WTC11 (cell line): ENCODE measurements around the gene TOGARAM2. TPM values are rescaled to one million over a fixed set of nuclear protein-coding genes. Genes with fewer than 3 reads are reported as not detected.

Source experiments
- ATAC-seq: fragments of 200-7000 bp; cut with Tn5 transposase; 2 replicates; pipeline ENCODE4 v1.10.0; 2021; ENCODE audit warnings: mild to moderate bottlenecking, moderate library complexity
- CTCF ChIA-PET: fragments of 300-600 bp; sonication (Branson Sonifier 250); formaldehyde crosslinking; loops from one replicate; lab custom pipeline; 2021; ENCODE audit warnings: antibody characterized with exemption; lab: Charles Lee
- POLR2A ChIA-PET: fragments of 350-600 bp; sonication (Branson Sonifier 250); formaldehyde crosslinking; loops from one replicate; lab custom pipeline; 2021; ENCODE audit warnings: antibody characterized with exemption; lab: Charles Lee
- DNase-seq: peaks from one replicate; pipeline ENCODE4 v3.0.0; 2021; ENCODE audit warnings: low spot score
- H3K27ac Mint-ChIP-seq: 2 replicates; pipeline ENCODE4 v1.8.0; 2021; ENCODE audit warnings: mixed read lengths
- H3K27me3 Mint-ChIP-seq: 2 replicates; pipeline ENCODE4 v1.8.0; 2021; ENCODE audit warnings: low read depth, mild to moderate bottlenecking, moderate library complexity, mixed read lengths
- H3K36me3 Mint-ChIP-seq: 2 replicates; pipeline ENCODE4 v1.8.0; 2021; ENCODE audit warnings: mixed read lengths
- H3K4me1 Mint-ChIP-seq: 2 replicates; pipeline ENCODE4 v1.8.0; 2022; ENCODE audit warnings: mixed read lengths
- H3K4me3 Mint-ChIP-seq: 2 replicates; pipeline ENCODE4 v1.8.0; 2021; ENCODE audit warnings: mild to moderate bottlenecking, moderate library complexity, mixed read lengths
- H3K9me3 Mint-ChIP-seq: 2 replicates; pipeline ENCODE4 v1.8.0; 2021; ENCODE audit warnings: mixed read lengths
- ARID4B ChIP-seq: sonication (generic); formaldehyde crosslinking; IDR thresholded peaks from 2 replicates; pipeline ENCODE4 v1.8.0; 2023; ENCODE audit warnings: missing genetic modification reagents, mild to moderate bottlenecking, borderline replicate concordance
- CDX4 ChIP-seq: fragments of 250-450 bp; sonication (Bioruptor Pico); IDR thresholded peaks from 2 replicates; pipeline ENCODE4 v1.9.0; 2021; ENCODE audit warnings: moderate library complexity, mild to moderate bottlenecking, inconsistent platforms, borderline replicate concordance
- CTCF ChIP-seq: fragments of 200-600 bp; IDR thresholded peaks from 2 replicates; pipeline ENCODE4 v1.8.0; 2022; ENCODE audit warnings: antibody characterized with exemption
- ETV6 ChIP-seq: sonication (generic); formaldehyde crosslinking; IDR thresholded peaks from 2 replicates; pipeline ENCODE4 v1.8.1; 2022; ENCODE audit warnings: mild to moderate bottlenecking, missing genetic modification reagents
- GTF2I ChIP-seq: fragments of 250-450 bp; sonication (Bioruptor Pico); conservative IDR thresholded peaks from 2 replicates; pipeline ENCODE4 v1.4.0; 2021; ENCODE audit warnings: mild to moderate bottlenecking
- KAT7 ChIP-seq: sonication (generic); formaldehyde crosslinking; IDR thresholded peaks from 2 replicates; pipeline ENCODE4 v1.8.1; 2023; ENCODE audit warnings: missing genetic modification reagents, mild to moderate bottlenecking, borderline replicate concordance
- MXD4 ChIP-seq: fragments of 250-450 bp; sonication (Bioruptor Pico); IDR thresholded peaks from 2 replicates; pipeline ENCODE4 v1.8.0; 2021; ENCODE audit warnings: mild to moderate bottlenecking, moderate library complexity, borderline replicate concordance
- OVOL2 ChIP-seq: fragments of 250-450 bp; sonication (Bioruptor Pico); IDR thresholded peaks from 2 replicates; pipeline ENCODE4 v1.9.0; 2021; ENCODE audit warnings: mild to moderate bottlenecking, borderline replicate concordance
- SMAD3 ChIP-seq: sonication (generic); formaldehyde crosslinking; IDR thresholded peaks from 2 replicates; pipeline ENCODE4 v1.8.0; 2022; ENCODE audit warnings: missing genetic modification reagents, mild to moderate bottlenecking, borderline replicate concordance
- ZNF121 ChIP-seq: sonication (generic); formaldehyde crosslinking; IDR thresholded peaks from 2 replicates; pipeline ENCODE4 v1.8.0; 2023; ENCODE audit warnings: missing genetic modification reagents
- ZNF425 ChIP-seq: fragments of 250-450 bp; sonication (Bioruptor Pico); conservative IDR thresholded peaks from 2 replicates; pipeline ENCODE4 v1.9.0; 2021; ENCODE audit warnings: mild to moderate bottlenecking
- total RNA-seq: library from RNA; stranded (reverse); gene quantifications from 3 replicates; pipeline ENCODE4 v1.2.3, GENCODE V29; 2021
- TF ChIP-seq, protein P1 (sequence below): sonication (generic); formaldehyde crosslinking; IDR thresholded peaks from 2 replicates; pipeline ENCODE4 v1.8.1; 2023; ENCODE audit warnings: mild to moderate bottlenecking, missing genetic modification reagents
- TF ChIP-seq, protein P2 (sequence below): sonication (generic); formaldehyde crosslinking; IDR thresholded peaks from 2 replicates; pipeline ENCODE4 v1.8.0; 2022; ENCODE audit warnings: mild to moderate bottlenecking, missing genetic modification reagents
- TF ChIP-seq, protein P3 (sequence below): sonication (generic); formaldehyde crosslinking; IDR thresholded peaks from 2 replicates; pipeline ENCODE4 v1.8.1; 2023; ENCODE audit warnings: mild to moderate bottlenecking, missing genetic modification reagents, borderline replicate concordance
- TF ChIP-seq, protein P4 (sequence below): sonication (generic); formaldehyde crosslinking; IDR thresholded peaks from 2 replicates; pipeline ENCODE4 v1.8.0; 2023; ENCODE audit warnings: missing genetic modification reagents

TOGARAM2 gene
- total RNA-seq, 1 experiment from 2014 or later = 1.0 TPM

DNA sequence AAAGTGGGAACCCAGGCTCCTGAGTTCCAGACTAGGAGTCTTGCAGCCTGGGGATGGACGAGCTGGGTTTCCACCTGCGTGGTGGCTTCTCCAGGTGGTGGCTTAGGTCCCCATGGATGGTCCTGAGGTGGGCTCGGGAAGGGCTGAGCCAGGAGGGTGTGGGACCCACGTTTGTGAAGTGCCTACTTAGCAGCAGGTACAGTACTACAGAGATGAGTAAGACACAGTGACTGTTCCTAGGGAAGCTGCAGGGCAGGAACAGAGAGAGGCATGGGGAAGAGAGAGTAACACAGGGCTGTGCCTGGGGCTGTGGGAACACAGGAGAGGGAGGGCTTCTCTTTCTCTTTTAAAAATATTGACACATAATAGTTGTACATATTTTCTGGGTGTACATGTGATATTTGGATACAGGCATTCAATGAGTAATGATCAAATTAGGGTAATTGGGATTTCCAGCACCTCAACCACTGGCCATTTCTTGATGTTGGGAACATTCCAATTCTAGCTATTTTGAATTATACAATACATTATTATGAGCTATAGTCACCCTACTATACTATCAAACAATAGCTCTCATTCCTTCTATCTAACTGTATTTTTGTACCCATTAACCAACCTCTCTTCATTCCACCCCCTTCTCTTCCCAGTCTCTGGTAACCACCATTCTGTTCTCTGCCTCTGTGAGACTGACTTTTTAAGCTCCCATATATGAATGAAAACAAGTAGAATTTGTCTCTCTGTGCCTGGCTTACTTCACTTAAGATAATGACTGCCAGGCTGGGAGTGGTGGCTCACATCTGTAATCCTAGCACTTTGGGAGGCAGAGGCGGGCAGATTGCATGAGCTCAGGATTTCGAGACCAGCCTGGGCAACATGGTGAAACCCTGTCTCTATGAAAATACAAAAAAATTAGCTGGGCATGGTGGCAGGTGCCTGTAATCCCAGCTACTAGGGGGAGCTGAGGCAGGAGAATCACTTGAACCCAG, 15.0 kb downstream of the TOGARAM2 start:
- Mint-ChIP-seq H3K27me3 (no peaks in the 10 kb centered on the region), H3K4me1 (peaks cover 8% of the 10 kb centered on the region), H3K9me3 (no peaks in the 10 kb centered on the region), H3K36me3 (no peaks in the 10 kb centered on the region), H3K4me3 (no peak overlapping the region), H3K27ac (no peak overlapping the region)
- no peak for ATAC-seq
- no peak for DNase-seq
- POLR2A ChIA-PET = interaction anchor here (0.6 kb wide), 1 partner anchor 105 kb away, joined by 14 read pairs; no protein-coding TSS in a partner anchor
- TF ChIP-seq MXD4 (CRISPR knock-in tag) = no peak
- TF ChIP-seq CTCF = no peak
- TF ChIP-seq ARID4B (CRISPR knock-in tag) = no peak
- no peak for TF ChIP-seq CDX4
- no peak for TF ChIP-seq ZNF425 (CRISPR knock-in tag)
- TF ChIP-seq, protein P1, sequence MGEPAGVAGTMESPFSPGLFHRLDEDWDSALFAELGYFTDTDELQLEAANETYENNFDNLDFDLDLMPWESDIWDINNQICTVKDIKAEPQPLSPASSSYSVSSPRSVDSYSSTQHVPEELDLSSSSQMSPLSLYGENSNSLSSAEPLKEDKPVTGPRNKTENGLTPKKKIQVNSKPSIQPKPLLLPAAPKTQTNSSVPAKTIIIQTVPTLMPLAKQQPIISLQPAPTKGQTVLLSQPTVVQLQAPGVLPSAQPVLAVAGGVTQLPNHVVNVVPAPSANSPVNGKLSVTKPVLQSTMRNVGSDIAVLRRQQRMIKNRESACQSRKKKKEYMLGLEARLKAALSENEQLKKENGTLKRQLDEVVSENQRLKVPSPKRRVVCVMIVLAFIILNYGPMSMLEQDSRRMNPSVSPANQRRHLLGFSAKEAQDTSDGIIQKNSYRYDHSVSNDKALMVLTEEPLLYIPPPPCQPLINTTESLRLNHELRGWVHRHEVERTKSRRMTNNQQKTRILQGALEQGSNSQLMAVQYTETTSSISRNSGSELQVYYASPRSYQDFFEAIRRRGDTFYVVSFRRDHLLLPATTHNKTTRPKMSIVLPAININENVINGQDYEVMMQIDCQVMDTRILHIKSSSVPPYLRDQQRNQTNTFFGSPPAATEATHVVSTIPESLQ (CRISPR knock-in tag) = no peak
- TF ChIP-seq, protein P2, sequence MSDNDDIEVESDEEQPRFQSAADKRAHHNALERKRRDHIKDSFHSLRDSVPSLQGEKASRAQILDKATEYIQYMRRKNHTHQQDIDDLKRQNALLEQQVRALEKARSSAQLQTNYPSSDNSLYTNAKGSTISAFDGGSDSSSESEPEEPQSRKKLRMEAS (CRISPR knock-in tag) = no peak
- CTCF ChIA-PET = no interaction called here

GRCh38 chr2:28997237-28997846, 16.2 kb downstream of the TOGARAM2 start:
- ChIA-PET CTCF (interaction anchor here (0.6 kb wide), 1 partner anchor 32 kb away, joined by 3 read pairs; no protein-coding TSS in a partner anchor), POLR2A (no interaction called here)
- TF ChIP-seq SMAD3 (CRISPR knock-in tag) (no peak), ETV6 (CRISPR knock-in tag) (no peak), ZNF121 (CRISPR knock-in tag) (no peak), KAT7 (no peak), OVOL2 (CRISPR knock-in tag) (no peak), GTF2I (no peak)
- TF ChIP-seq, protein P3, sequence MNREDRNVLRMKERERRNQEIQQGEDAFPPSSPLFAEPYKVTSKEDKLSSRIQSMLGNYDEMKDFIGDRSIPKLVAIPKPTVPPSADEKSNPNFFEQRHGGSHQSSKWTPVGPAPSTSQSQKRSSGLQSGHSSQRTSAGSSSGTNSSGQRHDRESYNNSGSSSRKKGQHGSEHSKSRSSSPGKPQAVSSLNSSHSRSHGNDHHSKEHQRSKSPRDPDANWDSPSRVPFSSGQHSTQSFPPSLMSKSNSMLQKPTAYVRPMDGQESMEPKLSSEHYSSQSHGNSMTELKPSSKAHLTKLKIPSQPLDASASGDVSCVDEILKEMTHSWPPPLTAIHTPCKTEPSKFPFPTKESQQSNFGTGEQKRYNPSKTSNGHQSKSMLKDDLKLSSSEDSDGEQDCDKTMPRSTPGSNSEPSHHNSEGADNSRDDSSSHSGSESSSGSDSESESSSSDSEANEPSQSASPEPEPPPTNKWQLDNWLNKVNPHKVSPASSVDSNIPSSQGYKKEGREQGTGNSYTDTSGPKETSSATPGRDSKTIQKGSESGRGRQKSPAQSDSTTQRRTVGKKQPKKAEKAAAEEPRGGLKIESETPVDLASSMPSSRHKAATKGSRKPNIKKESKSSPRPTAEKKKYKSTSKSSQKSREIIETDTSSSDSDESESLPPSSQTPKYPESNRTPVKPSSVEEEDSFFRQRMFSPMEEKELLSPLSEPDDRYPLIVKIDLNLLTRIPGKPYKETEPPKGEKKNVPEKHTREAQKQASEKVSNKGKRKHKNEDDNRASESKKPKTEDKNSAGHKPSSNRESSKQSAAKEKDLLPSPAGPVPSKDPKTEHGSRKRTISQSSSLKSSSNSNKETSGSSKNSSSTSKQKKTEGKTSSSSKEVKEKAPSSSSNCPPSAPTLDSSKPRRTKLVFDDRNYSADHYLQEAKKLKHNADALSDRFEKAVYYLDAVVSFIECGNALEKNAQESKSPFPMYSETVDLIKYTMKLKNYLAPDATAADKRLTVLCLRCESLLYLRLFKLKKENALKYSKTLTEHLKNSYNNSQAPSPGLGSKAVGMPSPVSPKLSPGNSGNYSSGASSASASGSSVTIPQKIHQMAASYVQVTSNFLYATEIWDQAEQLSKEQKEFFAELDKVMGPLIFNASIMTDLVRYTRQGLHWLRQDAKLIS (CRISPR knock-in tag) = no peak
- TF ChIP-seq, protein P4, sequence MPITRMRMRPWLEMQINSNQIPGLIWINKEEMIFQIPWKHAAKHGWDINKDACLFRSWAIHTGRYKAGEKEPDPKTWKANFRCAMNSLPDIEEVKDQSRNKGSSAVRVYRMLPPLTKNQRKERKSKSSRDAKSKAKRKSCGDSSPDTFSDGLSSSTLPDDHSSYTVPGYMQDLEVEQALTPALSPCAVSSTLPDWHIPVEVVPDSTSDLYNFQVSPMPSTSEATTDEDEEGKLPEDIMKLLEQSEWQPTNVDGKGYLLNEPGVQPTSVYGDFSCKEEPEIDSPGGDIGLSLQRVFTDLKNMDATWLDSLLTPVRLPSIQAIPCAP (CRISPR knock-in tag) = no peak

More at GRCh38 chr2:28997237-28997846, 16.2 kb downstream of the TOGARAM2 start:
- Mint-ChIP-seq H3K36me3 (no peaks in the 10 kb centered on the region), H3K4me1 (peaks cover 8% of the 10 kb centered on the region), H3K4me3 (no peak overlapping the region), H3K9me3 (no peaks in the 10 kb centered on the region), H3K27me3 (no peaks in the 10 kb centered on the region), H3K27ac (no peak overlapping the region)
- ATAC-seq = no peak
- DNase-seq = no peak
